MM.1S (cell line): Measurements from ENCODE around the gene HNRNPH1.

Experiments
- DNase-seq: peaks from one replicate; pipeline ENCODE4 v3.0.0-alpha.2; 2015
- H2AFZ ChIP-seq: fragments of 300-600 bp; sonication (generic); 2 replicates; pipeline ENCODE4 v1.6.0; 2016; ENCODE audit warnings: antibody characterized with exemption, low read length
- H3F3A ChIP-seq: fragments of 300-600 bp; sonication (generic); 2 replicates; pipeline ENCODE4 v1.6.1; 2016; ENCODE audit warnings: mild to moderate bottlenecking, antibody characterized with exemption, low read length, moderate library complexity, mixed read lengths; ENCODE audit not compliant: insufficient read depth
- H3K27ac ChIP-seq: fragments of 300-600 bp; sonication (generic); 2 replicates; pipeline ENCODE4 v1.5.1; 2016; ENCODE audit warnings: mild to moderate bottlenecking, low read length
- H3K27me3 ChIP-seq: fragments of 300-600 bp; sonication (generic); replicated peaks from 2 replicates; pipeline ENCODE4 v1.6.0; 2016; ENCODE audit warnings: low read length; ENCODE audit not compliant: insufficient read depth
- H3K36me3 ChIP-seq: fragments of 300-600 bp; sonication (generic); replicated peaks from 2 replicates; pipeline ENCODE4 v1.6.1; 2016; ENCODE audit warnings: mild to moderate bottlenecking, low read length, mixed read lengths; ENCODE audit not compliant: insufficient read depth
- H3K4me1 ChIP-seq: fragments of 300-600 bp; sonication (generic); 2 replicates; pipeline ENCODE4 v1.6.1; 2016; ENCODE audit warnings: low read length, mixed read lengths
- H3K4me2 ChIP-seq: fragments of 300-600 bp; sonication (generic); 2 replicates; pipeline ENCODE4 v1.6.0; 2016; ENCODE audit warnings: low read depth, low read length
- H3K4me3 ChIP-seq: fragments of 300-600 bp; sonication (generic); 2 replicates; pipeline ENCODE4 v1.5.1; 2016; ENCODE audit warnings: low read length, mixed read lengths
- H3K79me2 ChIP-seq: fragments of 300-600 bp; sonication (generic); 2 replicates; pipeline ENCODE4 v1.6.1; 2016; ENCODE audit warnings: mixed run types, low read length, mixed read lengths
- H3K9ac ChIP-seq: fragments of 300-600 bp; sonication (generic); 2 replicates; pipeline ENCODE4 v1.6.1; 2016; ENCODE audit warnings: low read length, mixed read lengths
- H3K9me2 ChIP-seq: fragments of 300-600 bp; sonication (generic); replicated peaks from 2 replicates; pipeline ENCODE4 v1.6.1; 2016; ENCODE audit warnings: mild to moderate bottlenecking, low read length, mixed read lengths; ENCODE audit not compliant: insufficient read depth
- H3K9me3 ChIP-seq: fragments of 300-600 bp; sonication (generic); replicated peaks from 2 replicates; pipeline ENCODE4 v1.6.1; 2016; ENCODE audit warnings: mild to moderate bottlenecking, low read length, mixed read lengths; ENCODE audit not compliant: insufficient read depth
- H4K20me1 ChIP-seq: fragments of 300-600 bp; sonication (generic); 2 replicates; pipeline ENCODE4 v1.6.1; 2016; ENCODE audit warnings: mild to moderate bottlenecking, low read length, moderate library complexity, mixed read lengths; ENCODE audit not compliant: insufficient read depth
- CTCF ChIP-seq: fragments of 300-600 bp; sonication (generic); IDR thresholded peaks from 2 replicates; pipeline ENCODE4 v1.5.1; 2016; ENCODE audit warnings: antibody characterized with exemption, low read length, mixed read lengths
- EZH2 ChIP-seq: fragments of 300-600 bp; sonication (generic); optimal IDR thresholded peaks from 2 replicates; pipeline ENCODE3; 2017; ENCODE audit warnings: low read depth, mild to moderate bottlenecking, antibody characterized with exemption, low read length, mixed read lengths
- EZH2phosphoT487 ChIP-seq: fragments of 300-600 bp; sonication (generic); IDR thresholded peaks from 2 replicates; pipeline ENCODE4 v1.6.1; 2018; ENCODE audit warnings: antibody characterized with exemption, low read length

HNRNPH1 gene

GRCh38 chr5:179617930-179618329, 5.5 kb downstream of the HNRNPH1 start:
- H2AFZ ChIP-seq = no peak overlapping the region
- peaks cover 96% of the 10 kb centered on the region for H3K79me2 ChIP-seq
- no peak overlapping the region for H3K9ac ChIP-seq
- peaks cover 85% of the 10 kb centered on the region for H3K36me3 ChIP-seq
- no peak overlapping the region for H3K4me2 ChIP-seq
- H3K9me2 ChIP-seq = no peaks in the 10 kb centered on the region
- no peak overlapping the region for H3K27ac ChIP-seq
- no peak for DNase-seq
- peaks cover 90% of the 10 kb centered on the region for H4K20me1 ChIP-seq
- no peaks in the 10 kb centered on the region for H3K9me3 ChIP-seq
- H3K27me3 ChIP-seq = no peaks in the 10 kb centered on the region
- H3F3A ChIP-seq = peaks cover 94% of the 10 kb centered on the region
- H3K4me3 ChIP-seq = no peak overlapping the region
- no peak for TF ChIP-seq EZH2
- no peak for TF ChIP-seq EZH2phosphoT487
- no peak for TF ChIP-seq CTCF
- peaks cover 27% of the 10 kb centered on the region for H3K4me1 ChIP-seq

GRCh38 chr5:179616002-179616594, 7.4 kb downstream of the HNRNPH1 start:
- TF ChIP-seq CTCF (no peak), EZH2phosphoT487 (no peak), EZH2 (no peak)
- no peak overlapping the region for H3K4me2 ChIP-seq
- DNase-seq = no peak
- no peaks in the 10 kb centered on the region for H3K9me2 ChIP-seq
- no peak overlapping the region for H3K27ac ChIP-seq
- no peak overlapping the region for H3K4me3 ChIP-seq
- H3F3A ChIP-seq = peaks cover 88% of the 10 kb centered on the region
- H3K36me3 ChIP-seq = peaks cover 75% of the 10 kb centered on the region
- peaks cover 78% of the 10 kb centered on the region for H4K20me1 ChIP-seq
- no peaks in the 10 kb centered on the region for H3K9me3 ChIP-seq
- peaks cover 79% of the 10 kb centered on the region for H3K79me2 ChIP-seq
- H3K9ac ChIP-seq = no peak overlapping the region
- H3K4me1 ChIP-seq = peaks cover 19% of the 10 kb centered on the region
- no peak overlapping the region for H2AFZ ChIP-seq
- no peaks in the 10 kb centered on the region for H3K27me3 ChIP-seq

- Histone ChIP-seq H3K79me2 (peaks cover 70% of the 10 kb centered on the region), H3K27ac (no peak overlapping the region)
Measured at GRCh38 chr5:179615203-179615602, 8.3 kb downstream of the HNRNPH1 start.

More at GRCh38 chr5:179615203-179615602, 8.3 kb downstream of the HNRNPH1 start:
- H2AFZ ChIP-seq = no peak overlapping the region
- peaks cover 66% of the 10 kb centered on the region for H3K36me3 ChIP-seq
- H3K9me3 ChIP-seq = no peaks in the 10 kb centered on the region
- no peak overlapping the region for H3K4me3 ChIP-seq
- H4K20me1 ChIP-seq = peaks cover 69% of the 10 kb centered on the region
- no peak for TF ChIP-seq CTCF
- TF ChIP-seq EZH2phosphoT487 = no peak
- no peak for TF ChIP-seq EZH2
- no peak for DNase-seq
- no peak overlapping the region for H3K9ac ChIP-seq
- H3K27me3 ChIP-seq = no peaks in the 10 kb centered on the region
- H3F3A ChIP-seq = peaks cover 79% of the 10 kb centered on the region
- H3K9me2 ChIP-seq = no peaks in the 10 kb centered on the region
- no peak overlapping the region for H3K4me2 ChIP-seq
- 0 out of 2 replicates have a peak, but pooled peaks cover 10% of the 10 kb centered on the region for H3K4me1 ChIP-seq
